Fibroblast of lung (primary cell): ENCODE measurements around the gene MEMO1. TPM values are rescaled to one million over a fixed set of nuclear protein-coding genes. Genes with fewer than 3 reads are reported as not detected.
A peak's percentile ranks its signal among the peaks of the same experiment; 100 is the strongest.

Source experiments
- DNase-seq, 2 donors: peaks; one replicate each; pipeline versions ENCODE4 v3.0.0 to v3.0.0-alpha.2; 2010; ENCODE audit warnings: low read depth in 2 of 2
- H2AFZ ChIP-seq: 2 replicates; pipeline ENCODE4 v1.5.1; 2012; ENCODE audit warnings: low read length, control low read depth, inconsistent platforms
- H3K27ac ChIP-seq: 2 replicates; pipeline ENCODE4 v1.5.1; 2011; ENCODE audit warnings: low read length, control low read depth; ENCODE audit not compliant: insufficient read depth
- H3K27me3 ChIP-seq: 2 replicates; pipeline ENCODE4 v1.5.1; 2011; ENCODE audit warnings: mild to moderate bottlenecking, low read length; ENCODE audit not compliant: control insufficient read depth, insufficient read depth
- H3K36me3 ChIP-seq: 2 replicates; pipeline ENCODE4 v1.5.1; 2011; ENCODE audit warnings: low read length; ENCODE audit not compliant: control insufficient read depth, insufficient read depth
- H3K4me1 ChIP-seq: 2 replicates; pipeline ENCODE4 v1.5.1; 2011; ENCODE audit warnings: low read length; ENCODE audit not compliant: control insufficient read depth, insufficient read depth; ENCODE audit errors: extremely low read depth
- H3K4me2 ChIP-seq: 2 replicates; pipeline ENCODE4 v1.5.1; 2011; ENCODE audit warnings: low read length, control low read depth; ENCODE audit not compliant: insufficient read depth; ENCODE audit errors: extremely low read depth
- H3K4me3 ChIP-seq, 4 experiments: fragments of 200-600 bp in 1 of 4; sonication (generic) in 1 of 4; replicated peaks in 1 of 4; 2 replicates each; pipeline ENCODE4 v1.5.1; 2011 to 2016; ENCODE audit warnings: low read length in 4 of 4, low read depth in 3 of 4, mild to moderate bottlenecking in 3 of 4, control low read depth in 2 of 4, inconsistent platforms in 1 of 4, mixed read lengths in 1 of 4; ENCODE audit not compliant: insufficient read depth in 1 of 4; ENCODE audit errors: control extremely low read depth in 1 of 4
- H3K79me2 ChIP-seq: 2 replicates; pipeline ENCODE4 v1.5.1; 2012; ENCODE audit warnings: mild to moderate bottlenecking, low read length, inconsistent platforms; ENCODE audit not compliant: control insufficient read depth, insufficient read depth
- H3K9ac ChIP-seq: 2 replicates; pipeline ENCODE4 v1.5.1; 2011; ENCODE audit warnings: mild to moderate bottlenecking, low read length, control low read depth; ENCODE audit not compliant: insufficient read depth
- H3K9me3 ChIP-seq: 2 replicates; pipeline ENCODE4 v1.5.1; 2012; ENCODE audit warnings: low read depth, low read length; ENCODE audit not compliant: control insufficient read depth, insufficient read depth
- H4K20me1 ChIP-seq: 2 replicates; pipeline ENCODE4 v1.5.1; 2011; ENCODE audit warnings: low read length; ENCODE audit not compliant: control insufficient read depth, insufficient read depth; ENCODE audit errors: extremely low read depth
- CTCF ChIP-seq, 2 donors: IDR thresholded peaks in 1 of 2; conservative IDR thresholded peaks in 1 of 2; 1 replicate in 1 of 2; 2 replicates in 1 of 2; pipeline ENCODE4 v1.5.1; 2011 to 2012; ENCODE audit warnings: low read length in 2 of 2, control low read depth in 1 of 2, inconsistent platforms in 1 of 2, low read depth in 1 of 2, mild to moderate bottlenecking in 1 of 2
- EZH2 ChIP-seq: IDR thresholded peaks from 2 replicates; pipeline ENCODE4 v1.5.1; 2012; ENCODE audit warnings: low read length, control low read depth, mild to moderate bottlenecking; ENCODE audit errors: missing control alignments
- polyA plus RNA-seq, 2 donors: library from polyadenylated mRNA; depleted of rRNA in 1 of 2; stranded (reverse) in 1 of 2; unstranded in 1 of 2; fragments of >200 nt; gene quantifications; 2 replicates each; pipeline ENCODE4 v1.2.1, GENCODE V29; 2011 to 2012; ENCODE audit warnings: missing spikeins in 1 of 2
- total RNA-seq: library from RNA; depleted of rRNA; stranded (reverse); fragments of >200 nt; gene quantifications from 2 replicates; pipeline ENCODE4 v1.2.1, GENCODE V29; 2014

The MEMO1 gene
- total and polyA plus RNA-seq, 2 donors (not counting 1 experiment from before 2014, with no cell fraction given), result 34.0 to 64.2 TPM

GRCh38 chr2:31831585-31831984 is 179.2 kb downstream of the MEMO1 start:
- H2AFZ ChIP-seq, result no peak overlapping the region
- H3K9ac ChIP-seq, result no peak overlapping the region
- no peaks in the 10 kb centered on the region for H3K4me1 ChIP-seq
- H3K36me3 ChIP-seq, result no peaks in the 10 kb centered on the region
- H3K4me2 ChIP-seq, result no peak overlapping the region
- no peaks in the 10 kb centered on the region for H3K9me3 ChIP-seq
- H3K27ac ChIP-seq, result no peak overlapping the region
- no peaks in the 10 kb centered on the region for H3K79me2 ChIP-seq
- H4K20me1 ChIP-seq, result no peaks in the 10 kb centered on the region
- H3K4me3 ChIP-seq, result no peak overlapping the region
- no peaks in the 10 kb centered on the region for H3K27me3 ChIP-seq
- TF ChIP-seq EZH2, result no peak
- peak in 1 of 2 donors; percentile 32 for DNase-seq

GRCh38 chr2:31828891-31829290 is 181.9 kb downstream of the MEMO1 start:
- peak in 1 of 2 donors; percentile 14 for DNase-seq
- Histone ChIP-seq H3K4me2 (no peak overlapping the region), H3K9me3 (no peaks in the 10 kb centered on the region), H3K36me3 (no peaks in the 10 kb centered on the region), H3K27ac (no peak overlapping the region), H3K4me1 (no peaks in the 10 kb centered on the region), H3K9ac (no peak overlapping the region), H3K27me3 (no peaks in the 10 kb centered on the region), H3K79me2 (no peaks in the 10 kb centered on the region), H4K20me1 (no peaks in the 10 kb centered on the region), H2AFZ (no peak overlapping the region), H3K4me3 (no peak overlapping the region)
- TF ChIP-seq EZH2 (no peak), CTCF (conservative IDR thresholded peaks at IDR 0.05 in 1 of 2, IDR thresholded peaks at IDR 0.05 in 1 of 2; ENCODE audit: low read depth in 1 of 2, low read length in 2 of 2) (no peak)

- Histone ChIP-seq H3K4me2 (no peak overlapping the region), H2AFZ (no peak overlapping the region), H3K4me1 (no peaks in the 10 kb centered on the region), H3K9me3 (no peaks in the 10 kb centered on the region), H3K36me3 (no peaks in the 10 kb centered on the region), H4K20me1 (no peaks in the 10 kb centered on the region), H3K79me2 (no peaks in the 10 kb centered on the region), H3K9ac (no peak overlapping the region), H3K27ac (no peak overlapping the region), H3K4me3 (no peak overlapping the region), H3K27me3 (no peaks in the 10 kb centered on the region)
- TF ChIP-seq CTCF (conservative IDR thresholded peaks at IDR 0.05 in 1 of 2, IDR thresholded peaks at IDR 0.05 in 1 of 2; ENCODE audit: low read depth in 1 of 2, low read length in 2 of 2) (no peak), EZH2 (no peak)
- DNase-seq, result no peak
Observed at GRCh38 chr2:31823558-31823957, 187.2 kb downstream of the MEMO1 start.
